SIG-M5 (cell line): ENCODE data around the gene UBAP2.
"Not testable (repeated sequence)": the region's sequence is repeated elsewhere in the genome, so short reads cannot be mapped to it uniquely, and the experiment has no call there.

ENCODE experiments used
- DNase-seq: peaks from one replicate; lab custom pipeline; 2025; lab: John Stamatoyannopoulos, UW

UBAP2 gene

GRCh38 chr9:34046784-34047379 lies 1.8 kb downstream of the UBAP2 start:
- DNase-seq, result no peak

DNA sequence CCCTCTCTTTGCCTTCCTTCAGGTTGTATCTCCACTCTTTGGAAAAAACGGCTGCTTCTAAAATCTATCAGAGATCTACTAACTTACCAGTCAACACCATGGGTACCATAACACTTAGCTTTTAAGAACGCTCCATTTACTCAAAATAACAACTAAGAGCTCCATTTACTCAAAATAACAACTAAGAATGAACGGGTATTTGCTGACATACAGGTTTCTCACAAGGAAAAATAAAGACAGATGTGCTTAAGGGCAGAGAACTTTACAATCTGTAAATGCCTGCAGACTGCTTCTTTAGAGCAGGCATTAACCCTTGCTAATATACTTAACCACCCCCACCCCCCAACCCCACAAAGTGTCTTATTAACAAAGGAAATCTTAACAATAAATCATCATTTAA lies 2.8 kb downstream of the UBAP2 start:
- no peak for DNase-seq

- DNase-seq, result not testable (repeated sequence)
These were observed 6.6 kb downstream of the UBAP2 start for GRCh38 chr9:34042074-34042473.

DNA sequence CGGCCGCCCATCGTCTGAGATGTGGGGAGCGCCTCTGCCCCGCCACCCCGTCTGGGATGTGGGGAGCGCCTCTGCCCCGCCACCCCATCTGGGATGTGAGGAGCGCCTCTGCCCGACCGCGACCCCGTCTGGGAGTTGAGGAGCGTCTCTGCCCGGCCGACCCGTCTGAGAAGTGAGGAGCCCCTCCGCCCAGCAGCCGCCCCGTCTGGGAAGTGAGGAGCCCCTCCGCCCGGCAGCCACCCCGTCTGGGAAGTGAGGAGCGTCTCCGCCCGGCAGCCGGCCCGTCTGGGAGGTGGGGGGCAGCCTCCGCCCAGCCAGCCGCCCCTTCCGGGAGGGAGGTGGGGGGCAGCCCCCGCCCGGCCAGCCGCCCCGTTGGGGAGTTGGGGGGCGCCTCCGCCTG lies 9.8 kb downstream of the UBAP2 start:
- not testable (repeated sequence) for DNase-seq

- no peak for DNase-seq
These were observed 11.1 kb downstream of the UBAP2 start for GRCh38 chr9:34037626-34038025.

- DNase-seq, result no peak
These were observed 12.1 kb downstream of the UBAP2 start for GRCh38 chr9:34036625-34037024.

GRCh38 chr9:34035656-34036055 lies 13.0 kb downstream of the UBAP2 start:
- DNase-seq, result no peak

DNA sequence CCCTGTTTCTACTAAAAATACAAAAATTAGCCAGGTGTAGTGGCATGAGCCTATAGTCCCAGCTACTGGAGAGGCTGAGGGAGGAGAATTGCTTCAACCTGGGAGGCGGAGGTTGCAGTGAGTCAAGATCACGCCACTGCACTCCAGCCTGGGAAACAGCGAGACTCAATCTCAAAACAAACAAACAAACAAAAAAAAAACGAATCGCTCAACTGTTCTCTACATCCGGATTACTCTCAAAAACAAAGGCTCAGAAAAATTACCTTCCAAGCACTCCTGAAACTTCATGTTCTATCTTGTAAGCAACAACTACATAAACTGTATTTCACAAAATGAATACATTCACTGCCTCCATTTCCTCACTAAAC lies 14.0 kb downstream of the UBAP2 start:
- DNase-seq, result no peak

DNA sequence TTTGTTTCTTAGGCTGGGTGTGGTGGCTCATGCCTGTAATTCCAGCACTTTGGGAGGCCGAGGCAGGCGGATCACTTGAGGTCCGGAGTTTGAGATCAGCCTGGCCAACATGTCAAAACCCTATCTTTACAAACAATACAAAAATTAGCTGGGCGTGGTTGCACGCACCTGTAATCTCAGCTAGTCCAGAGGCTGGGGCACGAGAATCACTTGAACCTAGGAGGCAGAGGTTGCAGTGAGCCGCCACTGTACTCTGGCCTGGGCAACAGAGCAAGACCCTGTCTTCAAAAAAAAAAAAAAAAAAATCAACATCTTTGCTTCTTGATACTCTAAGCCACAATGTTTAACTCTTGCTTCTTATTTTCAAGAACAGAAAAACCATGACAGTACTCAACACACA lies 16.1 kb downstream of the UBAP2 start:
- no peak for DNase-seq

- DNase-seq, result no peak
These were observed 20.7 kb downstream of the UBAP2 start for GRCh38 chr9:34027845-34028574.

DNA sequence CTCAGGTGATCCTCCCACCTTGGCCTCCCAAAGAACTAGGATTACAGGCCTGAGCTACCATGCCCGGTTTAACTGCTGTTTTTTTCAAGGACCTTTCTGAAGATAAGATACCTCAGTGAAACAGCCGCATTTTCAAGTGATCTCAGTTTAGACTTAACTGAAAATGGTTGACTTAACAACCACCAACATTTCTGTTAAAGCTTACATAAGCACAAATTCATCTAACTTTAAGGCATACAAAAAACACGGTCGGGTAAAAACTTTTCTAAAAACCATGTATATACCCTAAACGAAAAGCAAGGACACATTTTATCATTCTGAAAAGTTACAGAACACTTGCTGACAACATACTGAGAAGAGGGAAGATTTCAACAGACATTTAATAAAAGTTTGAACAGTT lies 22.9 kb downstream of the UBAP2 start:
- DNase-seq, result no peak

- DNase-seq, result no peak
These were observed 23.6 kb downstream of the UBAP2 start for GRCh38 chr9:34025062-34025461.

DNA sequence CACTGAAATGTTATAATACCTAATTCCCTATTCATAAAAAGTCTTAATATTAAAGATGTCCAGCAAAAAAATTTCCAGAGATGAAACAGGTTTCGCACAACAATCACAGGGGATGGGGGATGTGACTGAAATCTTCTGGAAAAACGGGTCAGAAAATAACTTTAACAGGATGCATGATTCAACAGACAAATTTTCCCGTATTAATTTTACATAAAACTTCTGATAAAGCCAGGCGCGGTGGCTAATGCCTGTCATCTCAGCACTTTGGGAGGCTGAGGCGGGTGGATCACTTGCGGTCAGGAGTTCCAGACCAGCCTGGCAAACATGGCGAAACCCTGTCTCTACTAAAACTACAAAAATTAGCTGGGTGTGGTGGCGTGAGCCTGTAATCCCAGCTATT lies 24.2 kb downstream of the UBAP2 start:
- not testable (repeated sequence) for DNase-seq

- no peak for DNase-seq
These were observed 32.5 kb downstream of the UBAP2 start for GRCh38 chr9:34016149-34016548.

GRCh38 chr9:34010979-34011378 lies 37.7 kb downstream of the UBAP2 start:
- no peak for DNase-seq

DNA sequence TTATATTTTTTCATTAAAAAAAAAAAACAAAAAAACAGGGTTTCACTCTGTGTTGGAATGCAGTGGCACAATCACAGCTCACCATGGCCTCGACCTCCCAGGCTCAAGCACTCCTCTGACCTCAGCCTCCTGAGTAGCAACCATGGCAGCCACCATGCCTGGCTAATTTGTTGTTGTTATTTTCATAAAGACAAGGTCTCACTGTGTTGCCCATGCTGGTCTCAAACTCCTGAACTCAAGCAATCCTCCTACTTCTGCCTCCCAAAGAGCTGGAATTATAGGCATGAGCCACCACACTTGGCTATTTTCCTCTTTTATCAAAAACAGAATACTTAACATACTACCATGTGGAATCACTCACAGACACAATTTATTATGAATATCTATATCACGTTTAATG lies 46.7 kb downstream of the UBAP2 start:
- no peak for DNase-seq

GRCh38 chr9:34001298-34001697 lies 47.4 kb downstream of the UBAP2 start:
- DNase-seq, result no peak

- no peak for DNase-seq
These were observed 53.2 kb downstream of the UBAP2 start for GRCh38 chr9:33995449-33995848.

GRCh38 chr9:33993104-33993503 lies 55.6 kb downstream of the UBAP2 start:
- no peak for DNase-seq

DNA sequence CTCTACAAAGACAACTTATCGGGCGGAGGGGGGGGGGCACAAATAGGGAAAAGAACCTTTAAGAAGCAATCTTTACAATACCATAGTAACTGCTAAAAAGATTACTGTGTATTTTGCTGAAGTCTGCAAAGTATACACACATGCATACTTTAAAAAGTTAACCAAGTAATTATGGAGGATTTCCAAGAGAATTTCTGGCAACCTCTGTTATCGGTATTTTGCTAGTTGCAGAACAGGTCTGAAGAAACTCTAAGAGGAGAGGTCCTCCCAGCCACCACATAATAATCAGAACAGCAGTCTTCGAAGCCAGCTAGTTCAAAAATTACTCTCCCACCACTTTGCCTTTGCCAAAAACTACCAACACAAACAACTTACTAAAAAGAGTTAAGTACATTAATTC lies 56.1 kb downstream of the UBAP2 start:
- no peak for DNase-seq

- no peak for DNase-seq
These were observed 60.3 kb downstream of the UBAP2 start for GRCh38 chr9:33988219-33988890.

DNA sequence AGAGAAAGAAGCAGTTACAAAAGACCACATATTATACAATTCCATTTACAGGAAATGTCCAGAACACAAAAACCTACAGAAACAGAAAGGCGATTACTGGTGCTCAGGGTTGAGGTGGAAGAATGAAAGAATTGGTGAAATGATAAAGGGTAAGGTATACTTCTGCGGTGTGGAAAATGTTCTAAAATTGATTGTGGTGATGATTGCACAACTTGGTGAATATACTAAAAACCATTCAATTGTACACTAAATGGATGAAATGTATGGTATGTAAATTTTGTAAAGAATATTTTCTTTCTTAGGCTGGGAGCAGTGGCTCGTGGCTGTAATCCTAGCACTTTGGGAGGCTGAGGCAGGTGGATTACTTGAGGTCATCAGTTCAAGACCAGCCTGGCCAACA lies 72.3 kb downstream of the UBAP2 start:
- DNase-seq, result no peak

- no peak for DNase-seq
These were observed 76.0 kb downstream of the UBAP2 start for GRCh38 chr9:33972698-33973097.
